AG04449 (cell line): ENCODE measurements around the gene SCFD2.

Experiments
- CTCF ChIA-PET: fragments of 350-600 bp; formaldehyde crosslinking; extraction: SDS; loops from one replicate; lab custom pipeline; 2021; ENCODE audit warnings: antibody characterized with exemption; lab: Yijun Ruan, JAX
- POLR2A ChIA-PET: fragments of 400-600, 350-600 bp; formaldehyde crosslinking; extraction: SDS; loops from one replicate; lab custom pipeline; 2020; ENCODE audit warnings: antibody characterized with exemption, inconsistent platforms; lab: Yijun Ruan, JAX
- DNase-seq: peaks from one replicate; pipeline ENCODE4 v3.0.0-alpha.2; 2010; ENCODE audit warnings: low read depth, low spot score
- H3K4me3 ChIP-seq: 2 replicates; pipeline ENCODE4 v1.5.1; 2011; ENCODE audit warnings: low read depth, mild to moderate bottlenecking, control low read depth, low read length
- TF ChIP-seq, protein P1 (sequence below): IDR thresholded peaks from one replicate; pipeline ENCODE4 v1.5.1; 2011; ENCODE audit warnings: mild to moderate bottlenecking, moderate library complexity, low read length, control low read depth, inconsistent platforms; ENCODE audit not compliant: insufficient read depth; ENCODE audit errors: missing control alignments

Gene SCFD2

DNA sequence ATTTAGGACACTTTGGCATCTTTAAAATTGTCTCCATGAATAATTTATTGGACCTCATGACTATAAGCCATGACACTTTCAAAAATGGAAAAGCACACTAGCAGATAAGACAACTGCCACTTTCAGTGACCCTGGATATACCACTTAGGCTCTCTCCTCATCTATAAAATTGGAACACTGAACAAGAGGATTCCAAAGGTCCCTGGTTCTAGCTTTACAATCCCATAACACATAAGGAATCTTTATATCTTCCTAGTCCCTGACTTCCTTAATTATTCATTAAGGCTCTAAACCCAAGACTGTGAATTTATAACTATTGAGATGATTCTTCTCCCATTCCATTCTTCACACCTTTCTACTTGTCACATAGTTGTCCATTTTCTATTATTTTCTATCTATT is 190.2 kb downstream of the SCFD2 start:
- TF ChIP-seq, protein P1, sequence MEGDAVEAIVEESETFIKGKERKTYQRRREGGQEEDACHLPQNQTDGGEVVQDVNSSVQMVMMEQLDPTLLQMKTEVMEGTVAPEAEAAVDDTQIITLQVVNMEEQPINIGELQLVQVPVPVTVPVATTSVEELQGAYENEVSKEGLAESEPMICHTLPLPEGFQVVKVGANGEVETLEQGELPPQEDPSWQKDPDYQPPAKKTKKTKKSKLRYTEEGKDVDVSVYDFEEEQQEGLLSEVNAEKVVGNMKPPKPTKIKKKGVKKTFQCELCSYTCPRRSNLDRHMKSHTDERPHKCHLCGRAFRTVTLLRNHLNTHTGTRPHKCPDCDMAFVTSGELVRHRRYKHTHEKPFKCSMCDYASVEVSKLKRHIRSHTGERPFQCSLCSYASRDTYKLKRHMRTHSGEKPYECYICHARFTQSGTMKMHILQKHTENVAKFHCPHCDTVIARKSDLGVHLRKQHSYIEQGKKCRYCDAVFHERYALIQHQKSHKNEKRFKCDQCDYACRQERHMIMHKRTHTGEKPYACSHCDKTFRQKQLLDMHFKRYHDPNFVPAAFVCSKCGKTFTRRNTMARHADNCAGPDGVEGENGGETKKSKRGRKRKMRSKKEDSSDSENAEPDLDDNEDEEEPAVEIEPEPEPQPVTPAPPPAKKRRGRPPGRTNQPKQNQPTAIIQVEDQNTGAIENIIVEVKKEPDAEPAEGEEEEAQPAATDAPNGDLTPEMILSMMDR: no peak
- H3K4me3 ChIP-seq: no peak overlapping the region
- CTCF ChIA-PET: interaction anchor here (2.3 kb wide), 1 partner anchor 160 kb away, joined by 6 read pairs; no protein-coding TSS in a partner anchor
- DNase-seq: no peak
- POLR2A ChIA-PET: no interaction called here

DNA sequence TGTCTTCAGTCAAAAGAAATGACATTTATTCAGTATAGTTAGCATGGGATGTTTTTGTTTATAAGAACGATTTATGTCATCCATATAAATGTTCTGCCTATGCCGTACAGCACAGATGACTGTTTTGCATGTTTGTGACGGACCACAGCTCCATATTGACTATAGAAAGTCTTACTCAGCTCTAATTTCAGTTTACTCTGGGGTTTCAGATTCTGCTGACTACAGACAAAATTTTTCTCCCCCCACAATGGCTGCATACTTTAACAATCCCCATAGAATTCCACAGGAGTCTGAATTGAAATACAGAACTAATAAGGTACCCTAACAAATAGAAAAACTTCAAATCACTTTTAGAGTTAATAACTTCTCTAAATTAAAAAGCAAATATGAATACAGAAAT is 191.0 kb downstream of the SCFD2 start:
- no peak overlapping the region for H3K4me3 ChIP-seq
- ChIA-PET POLR2A (no interaction called here), CTCF (no interaction called here)
- no peak for DNase-seq
- TF ChIP-seq, protein P1: no peak

DNA sequence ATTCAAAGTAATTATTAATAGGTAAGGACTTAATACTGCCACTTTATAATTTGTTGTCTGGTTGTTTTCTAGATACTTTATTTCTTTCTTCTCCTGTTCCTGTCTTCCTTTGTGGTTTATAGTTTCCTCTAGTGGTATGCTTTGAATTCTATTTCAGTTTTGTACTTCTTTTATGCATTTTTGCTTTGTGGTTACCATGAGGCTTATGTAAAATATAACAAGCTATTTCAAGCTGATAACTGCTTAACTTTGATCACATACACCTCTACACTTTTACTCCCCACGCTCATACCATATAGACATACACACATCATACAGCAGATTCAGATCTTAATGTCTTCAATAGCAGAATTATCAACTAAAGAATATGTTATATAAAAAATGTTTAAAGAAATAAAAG is 192.3 kb downstream of the SCFD2 start:
- TF ChIP-seq, protein P1: no peak
- ChIA-PET POLR2A (no interaction called here), CTCF (interaction anchor here (1.0 kb wide), 1 partner anchor 120 kb away, joined by 3 read pairs; no protein-coding TSS in a partner anchor)
- H3K4me3 ChIP-seq: no peak overlapping the region
- no peak for DNase-seq

DNA sequence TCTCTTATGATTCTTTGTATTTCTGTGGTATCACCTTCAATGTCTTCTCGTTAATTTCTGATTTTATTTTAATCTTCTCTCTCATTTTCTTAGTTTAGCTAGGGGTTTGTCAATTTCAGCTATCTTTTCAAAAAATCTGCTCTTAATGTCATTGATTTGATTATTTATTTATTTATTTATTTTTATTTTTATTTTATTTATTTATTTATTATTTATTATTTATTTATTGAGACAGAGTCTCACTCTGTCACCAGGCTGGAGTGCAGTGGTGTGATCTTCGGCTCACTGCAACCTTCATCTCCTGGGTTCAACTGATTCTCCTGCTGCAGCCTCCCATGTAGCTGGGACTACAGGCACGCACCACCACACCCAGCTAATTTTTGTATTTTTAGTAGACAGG is 194.1 kb downstream of the SCFD2 start:
- H3K4me3 ChIP-seq: no peak overlapping the region
- no peak for DNase-seq
- ChIA-PET POLR2A (no interaction called here), CTCF (no interaction called here)
- TF ChIP-seq, protein P1: no peak

DNA sequence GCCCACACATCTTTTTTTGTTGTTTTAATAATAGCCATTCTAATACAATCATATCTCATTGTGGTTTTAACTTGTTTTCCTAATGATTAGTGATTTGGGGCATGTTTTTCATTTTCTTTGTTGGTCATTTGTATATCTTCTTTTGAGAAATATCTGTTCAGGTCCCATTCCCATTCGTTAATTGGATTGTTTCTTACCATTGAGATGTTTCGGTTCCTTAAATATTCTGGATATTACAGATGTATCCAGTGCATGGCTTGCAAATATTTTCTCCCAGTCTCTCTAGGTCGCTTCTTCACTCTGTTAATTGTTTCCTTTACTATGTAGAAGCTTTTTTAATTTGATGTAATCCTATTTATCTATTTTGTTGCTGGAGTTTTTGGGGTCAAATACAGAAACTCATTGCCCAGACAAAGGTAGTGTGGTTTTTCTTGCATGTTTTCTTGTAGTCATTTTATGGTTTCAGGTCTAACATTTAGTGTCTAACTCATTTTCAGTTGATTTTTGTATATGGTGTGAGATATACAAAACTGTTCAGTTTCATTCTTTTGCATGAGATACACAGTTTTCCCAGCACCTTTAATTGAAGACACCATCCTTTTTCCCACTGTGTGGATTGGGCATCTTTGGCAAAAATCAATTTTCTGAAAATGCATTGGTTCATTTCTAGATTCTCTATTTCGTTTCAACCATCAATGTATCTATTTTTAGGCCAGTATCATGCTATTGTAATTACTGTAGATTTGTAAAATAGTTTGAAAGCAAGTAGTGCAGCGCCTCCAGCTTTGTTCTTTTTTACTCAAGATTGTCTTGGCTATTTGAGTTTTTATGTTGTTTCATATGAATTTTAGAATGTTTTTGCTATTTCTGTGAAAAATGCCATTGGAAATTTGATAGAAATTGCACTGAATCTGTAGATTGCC is 195.9 kb downstream of the SCFD2 start:
- no peak for DNase-seq

DNA sequence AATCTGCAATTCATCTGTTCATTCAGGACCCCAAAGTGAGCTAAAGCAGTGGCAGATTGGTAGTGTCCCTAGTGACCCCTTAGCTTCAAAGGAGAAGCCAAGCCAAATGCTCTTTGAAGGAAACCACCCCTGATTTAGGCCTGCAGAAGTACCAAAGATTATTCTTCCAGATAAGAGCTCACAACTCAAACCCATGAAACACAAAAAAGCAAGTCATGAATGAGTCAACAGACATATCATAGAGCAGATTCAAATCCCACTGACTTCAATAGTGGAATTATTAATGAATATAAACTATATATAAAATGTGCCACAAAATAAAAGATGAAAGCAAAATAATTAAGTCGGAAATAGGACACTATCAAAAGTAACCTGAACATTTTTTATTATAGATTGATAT is 197.6 kb downstream of the SCFD2 start:
- ChIA-PET POLR2A (interaction anchor here (0.5 kb wide), 2 partner anchors 8 to 395 kb away, joined by 3 to 6 read pairs; no protein-coding TSS in a partner anchor), CTCF (no interaction called here)
- TF ChIP-seq, protein P1: no peak
- no peak for DNase-seq
- H3K4me3 ChIP-seq: no peak overlapping the region

More for the DNA sequence above, 195.9 kb downstream of the SCFD2 start:
- POLR2A ChIA-PET: no interaction called here
- CTCF ChIA-PET: interaction anchor here (1.0 kb wide), 1 partner anchor 154 kb away, joined by 3 read pairs; no protein-coding TSS in a partner anchor
- TF ChIP-seq, protein P1: no peak
- no peak overlapping the region for H3K4me3 ChIP-seq
